K562 (cell line): ENCODE data around the gene MDFIC2. TPM values are rescaled to one million over a fixed set of nuclear protein-coding genes. Genes with fewer than 3 reads are reported as not detected.

ENCODE experiments used
- ATAC-seq: fragments of 200-7000 bp; cut with Tn5 transposase; 3 replicates; pipeline ENCODE4 v1.9.1; 2020; ENCODE audit warnings: moderate library complexity
- BruUV-seq: library from RNA; stranded (reverse); fragments of 400-500 nt; replicated peaks from 2 replicates; lab custom pipeline; 2021; lab: Mats Ljungman, UMichigan
- CTCF ChIA-PET: fragments of 300-600 bp; formaldehyde crosslinking; extraction: SDS; loops from one replicate; lab custom pipeline; 2021; ENCODE audit warnings: low intra/inter-chr PET ratio; lab: Yijun Ruan, JAX
- POLR2A ChIA-PET: fragments of 300-600, 350-650 bp; sonication (Branson Sonifier 250); formaldehyde crosslinking; extraction: SDS; loops from one replicate; lab custom pipeline; 2021; ENCODE audit warnings: antibody characterized with exemption, inconsistent platforms; lab: Yijun Ruan, JAX
- DNase-seq, 4 experiments: peaks; one replicate each; pipeline versions ENCODE4 v3.0.0 to v3.0.0-alpha.2; 2011 to 2018; ENCODE audit warnings: low spot score in 3 of 4, mixed read lengths in 3 of 4; ENCODE audit errors: extremely low read depth in 1 of 4
- FAIRE-seq: peaks from 2 replicates; lab custom pipeline; 2011; peaks lifted over from hg19 to GRCh38; lab: Jason Lieb, UNC
- H2AFZ ChIP-seq: 2 replicates; pipeline ENCODE4 v1.6.0; 2011; ENCODE audit warnings: low read depth, low read length, control low read depth, inconsistent platforms
- H3K27ac ChIP-seq: fragments of 200-600 bp; 3 replicates; pipeline ENCODE4 v1.8.0; 2011; ENCODE audit warnings: low read depth, mild to moderate bottlenecking, control low read depth, inconsistent platforms, low read length, moderate library complexity, mixed read lengths; ENCODE audit errors: extremely low read depth
- H3K27me3 ChIP-seq, 2 experiments: fragments of 300-600 bp in 1 of 2; 2 replicates in 1 of 2; 3 replicates in 1 of 2; pipeline versions ENCODE4 v1.6.0 to v1.8.0; 2011; ENCODE audit warnings: inconsistent platforms in 2 of 2, low read length in 2 of 2, mild to moderate bottlenecking in 1 of 2, mixed read lengths in 1 of 2, moderate library complexity in 1 of 2; ENCODE audit not compliant: control insufficient read depth in 2 of 2, insufficient read depth in 2 of 2
- H3K36me3 ChIP-seq: fragments of 300-600 bp; 3 replicates; pipeline ENCODE4 v1.8.0; 2011; ENCODE audit warnings: mild to moderate bottlenecking, low read length, inconsistent platforms; ENCODE audit not compliant: control insufficient read depth, insufficient read depth
- H3K4me1 ChIP-seq, 2 experiments: fragments of 200-600 bp in 1 of 2; replicated peaks in 1 of 2; 2 replicates in 1 of 2; 3 replicates in 1 of 2; pipeline versions ENCODE4 v1.5.1 to v1.8.0; 2011; ENCODE audit warnings: inconsistent platforms in 2 of 2, low read length in 2 of 2, mild to moderate bottlenecking in 1 of 2, mixed read lengths in 1 of 2, moderate library complexity in 1 of 2; ENCODE audit not compliant: control insufficient read depth in 2 of 2, insufficient read depth in 2 of 2
- H3K4me2 ChIP-seq: 2 replicates; pipeline ENCODE4 v1.6.1; 2011; ENCODE audit warnings: low read length, control low read depth, inconsistent platforms, mixed read lengths; ENCODE audit not compliant: insufficient read depth
- H3K4me3 ChIP-seq: fragments of 200-600 bp; sonication (generic), shearing (Covaris generic); 2 replicates; pipeline ENCODE4 v1.5.1; 2016; ENCODE audit warnings: control low read depth, inconsistent platforms
- H3K79me2 ChIP-seq: fragments of 200-600 bp; 3 replicates; pipeline ENCODE4 v1.8.0; 2011; ENCODE audit warnings: low read length, inconsistent platforms; ENCODE audit not compliant: control insufficient read depth, insufficient read depth
- H3K9ac ChIP-seq, 2 experiments: 2 replicates each; pipeline versions ENCODE4 v1.6.0 to v1.6.1; 2011; ENCODE audit warnings: low read depth in 2 of 2, low read length in 2 of 2, control low read depth in 1 of 2, inconsistent platforms in 1 of 2, mild to moderate bottlenecking in 1 of 2, mixed read lengths in 1 of 2; ENCODE audit not compliant: insufficient read depth in 1 of 2
- H3K9me1 ChIP-seq: one replicate; pipeline ENCODE4 v1.6.0; 2011; ENCODE audit warnings: inconsistent platforms, mild to moderate bottlenecking, low read length, moderate library complexity; ENCODE audit not compliant: control insufficient read depth, insufficient read depth
- H3K9me3 ChIP-seq: replicated peaks from 2 replicates; pipeline ENCODE4 v1.5.1; 2011; ENCODE audit warnings: low read depth, low read length, inconsistent platforms; ENCODE audit not compliant: control insufficient read depth, insufficient read depth
- H4K20me1 ChIP-seq: replicated peaks from 2 replicates; pipeline ENCODE4 v1.6.1; 2011; ENCODE audit warnings: low read length, inconsistent platforms, mixed read lengths; ENCODE audit not compliant: control insufficient read depth, insufficient read depth
- WGBS: fragments of 100-300 bp; shearing (Covaris generic); methylation state at CpG from one replicate; pipeline ENCODE4 v1.1.6; 2016; ENCODE audit warnings: low coverage, mixed read lengths; ENCODE audit not compliant: insufficient coverage; ENCODE audit errors: missing lambda C conversion rate; 5-methylcytosine and 5-hydroxymethylcytosine counted together
- in situ Hi-C: fragments of 300-500 bp; cut with MboI; formaldehyde crosslinking; loops from 4 replicates; pipeline ENCODE4 v1.15.0; 2018; ENCODE audit warnings: inconsistent platforms, mixed read lengths
- intact Hi-C: fragments of 100-400 bp; cut with micrococcal nuclease; formaldehyde crosslinking; loops from 2 replicates; pipeline ENCODE4 v1.14.2; 2022
- polyA plus RNA-seq, 8 experiments: library from polyadenylated mRNA; depleted of rRNA in 4 of 8; stranded (reverse) in 5 of 8; unstranded in 3 of 8; fragments of >200 nt; fragmentation: Nextera tagmentation in 2 of 8; fragmentation: Illumina TruSeq in 1 of 8; extraction: Ambion mirVana in 2 of 8; extraction: Trizol in 1 of 8; gene quantifications; 2 replicates each; pipeline versions ENCODE4 v1.2.1 to v1.2.3, GENCODE V29; 2011 to 2014; ENCODE audit warnings: inconsistent platforms in 1 of 8, missing spikeins in 1 of 8
- total RNA-seq, 7 experiments: library from RNA; depleted of rRNA in 6 of 7; stranded (reverse); fragments of >200 nt in 6 of 7; fragmentation: Illumina TruSeq in 2 of 7; extraction: Trizol in 2 of 7; gene quantifications; 2 replicates each; pipeline versions ENCODE4 v1.2.1 to v1.2.3, GENCODE V29; 2011 to 2021; ENCODE audit warnings: low replicate concordance in 1 of 7
- TF ChIP-seq, protein P1 (sequence below), 2 experiments: fragments of 450-650 bp; IDR thresholded peaks; 2 replicates each; pipeline ENCODE4 v1.6.1; 2018; ENCODE audit warnings: mild to moderate bottlenecking in 2 of 2, low read depth in 1 of 2; ENCODE audit not compliant: partially characterized antibody in 2 of 2

Gene MDFIC2
- total and polyA plus RNA-seq, 9 of the 15 experiments (the other 6 are each of a cell fraction or from before 2014, with no cell fraction given), result not detected

DNA sequence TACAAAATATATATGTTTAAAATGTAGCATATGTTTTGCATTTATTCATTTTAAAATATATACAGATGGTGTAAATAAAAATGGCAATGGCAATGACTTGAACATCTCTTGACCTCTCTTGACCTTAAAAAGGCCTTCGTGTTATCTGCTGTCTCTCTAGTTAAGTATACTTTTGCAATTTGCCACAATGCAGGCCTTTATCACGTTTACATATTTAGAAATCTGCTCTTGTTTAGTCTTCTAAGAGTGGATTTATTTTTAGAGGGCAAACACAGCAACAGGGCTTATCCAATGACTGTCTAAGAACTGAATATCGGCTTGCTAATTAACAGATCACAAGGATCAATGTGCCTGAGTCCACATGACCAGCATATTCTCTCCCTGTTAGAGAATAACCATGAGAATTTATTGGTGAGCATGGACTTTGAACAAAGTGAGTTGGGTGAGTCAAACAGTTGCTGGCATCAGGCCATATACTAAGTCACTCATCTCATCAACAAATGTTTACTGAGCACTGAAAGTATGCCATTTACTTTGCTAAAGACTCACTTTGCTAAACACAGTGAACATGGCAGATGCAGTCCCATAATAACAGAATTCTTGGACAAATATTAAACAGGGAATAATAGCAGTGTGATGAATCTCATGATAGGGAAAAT lies 48.2 kb downstream of the MDFIC2 start:
- Histone ChIP-seq H3K4me2 (no peak overlapping the region), H3K9me3 (no peaks in the 10 kb centered on the region), H3K27me3 (no peaks in the 10 kb centered on the region), H2AFZ (no peak overlapping the region), H3K4me1 (no peaks in the 10 kb centered on the region)
- no TSS peak for BruUV-seq
- FAIRE-seq, result no peak
- CTCF ChIA-PET, result interaction anchor here (1.0 kb wide), 1 partner anchor 16 kb away, joined by 3 read pairs; no protein-coding TSS in a partner anchor
- no peak for ATAC-seq
- in situ Hi-C loops, result no loop called here
- DNase-seq, result no peak
- TF ChIP-seq, protein P1, sequence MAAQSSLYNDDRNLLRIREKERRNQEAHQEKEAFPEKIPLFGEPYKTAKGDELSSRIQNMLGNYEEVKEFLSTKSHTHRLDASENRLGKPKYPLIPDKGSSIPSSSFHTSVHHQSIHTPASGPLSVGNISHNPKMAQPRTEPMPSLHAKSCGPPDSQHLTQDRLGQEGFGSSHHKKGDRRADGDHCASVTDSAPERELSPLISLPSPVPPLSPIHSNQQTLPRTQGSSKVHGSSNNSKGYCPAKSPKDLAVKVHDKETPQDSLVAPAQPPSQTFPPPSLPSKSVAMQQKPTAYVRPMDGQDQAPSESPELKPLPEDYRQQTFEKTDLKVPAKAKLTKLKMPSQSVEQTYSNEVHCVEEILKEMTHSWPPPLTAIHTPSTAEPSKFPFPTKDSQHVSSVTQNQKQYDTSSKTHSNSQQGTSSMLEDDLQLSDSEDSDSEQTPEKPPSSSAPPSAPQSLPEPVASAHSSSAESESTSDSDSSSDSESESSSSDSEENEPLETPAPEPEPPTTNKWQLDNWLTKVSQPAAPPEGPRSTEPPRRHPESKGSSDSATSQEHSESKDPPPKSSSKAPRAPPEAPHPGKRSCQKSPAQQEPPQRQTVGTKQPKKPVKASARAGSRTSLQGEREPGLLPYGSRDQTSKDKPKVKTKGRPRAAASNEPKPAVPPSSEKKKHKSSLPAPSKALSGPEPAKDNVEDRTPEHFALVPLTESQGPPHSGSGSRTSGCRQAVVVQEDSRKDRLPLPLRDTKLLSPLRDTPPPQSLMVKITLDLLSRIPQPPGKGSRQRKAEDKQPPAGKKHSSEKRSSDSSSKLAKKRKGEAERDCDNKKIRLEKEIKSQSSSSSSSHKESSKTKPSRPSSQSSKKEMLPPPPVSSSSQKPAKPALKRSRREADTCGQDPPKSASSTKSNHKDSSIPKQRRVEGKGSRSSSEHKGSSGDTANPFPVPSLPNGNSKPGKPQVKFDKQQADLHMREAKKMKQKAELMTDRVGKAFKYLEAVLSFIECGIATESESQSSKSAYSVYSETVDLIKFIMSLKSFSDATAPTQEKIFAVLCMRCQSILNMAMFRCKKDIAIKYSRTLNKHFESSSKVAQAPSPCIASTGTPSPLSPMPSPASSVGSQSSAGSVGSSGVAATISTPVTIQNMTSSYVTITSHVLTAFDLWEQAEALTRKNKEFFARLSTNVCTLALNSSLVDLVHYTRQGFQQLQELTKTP (IDR thresholded peaks at IDR 0.05; ENCODE audit: low read depth in 1 of 2, partially characterized antibody in 2 of 2), result no peak
- TF ChIP-seq, all 486 proteins: peak for 0
- POLR2A ChIA-PET, result no interaction called here
- 0% methylated on average over 3 of the region's 3 CpGs for WGBS
- Histone ChIP-seq H4K20me1 (no peaks in the 10 kb centered on the region), H3K27ac (no peak overlapping the region), H3K4me3 (no peak overlapping the region), H3K9me1 (no peaks in the 10 kb centered on the region), H3K9ac (no peak overlapping the region), H3K79me2 (no peaks in the 10 kb centered on the region), H3K36me3 (no peaks in the 10 kb centered on the region)
- intact Hi-C loops, result no loop called here
